RWPE2 (cell line): Measurements from ENCODE around the gene PCSK6.

ENCODE experiments used
- ATAC-seq: fragments of 200-7000 bp; cut with Tn5 transposase; 3 replicates; pipeline ENCODE4 v1.9.1; 2021; ENCODE audit warnings: low read depth
- DNase-seq: peaks from one replicate; pipeline ENCODE4 v3.0.0-alpha.2; 2020; ENCODE audit warnings: low spot score
- H3K27ac ChIP-seq: fragments of 450-650 bp; 2 replicates; pipeline ENCODE4 v1.5.1; 2017; ENCODE audit warnings: mild to moderate bottlenecking; ENCODE audit not compliant: poor library complexity, severe bottlenecking
- H3K27me3 ChIP-seq: fragments of 250-450 bp; sonication (Bioruptor Pico); 2 replicates; pipeline ENCODE4 v1.5.1; 2021; ENCODE audit warnings: mild to moderate bottlenecking, moderate library complexity; ENCODE audit not compliant: insufficient read depth, poor library complexity, severe bottlenecking
- H3K36me3 ChIP-seq: fragments of 250-450 bp; sonication (Bioruptor Pico); 2 replicates; pipeline ENCODE4 v1.5.1; 2020; ENCODE audit warnings: low read depth, mild to moderate bottlenecking, moderate library complexity
- H3K4me1 ChIP-seq: fragments of 250-450 bp; sonication (Bioruptor Pico); 2 replicates; pipeline ENCODE4 v1.5.1; 2021; ENCODE audit warnings: mild to moderate bottlenecking, moderate library complexity; ENCODE audit not compliant: insufficient read depth, poor library complexity, severe bottlenecking
- H3K4me3 ChIP-seq: fragments of 250-450 bp; sonication (Bioruptor Pico); 2 replicates; pipeline ENCODE4 v1.5.1; 2021; ENCODE audit warnings: mild to moderate bottlenecking, moderate library complexity; ENCODE audit not compliant: severe bottlenecking
- H3K9me3 ChIP-seq: fragments of 250-450 bp; sonication (Bioruptor Pico); 2 replicates; pipeline ENCODE4 v1.5.1; 2021; ENCODE audit warnings: mild to moderate bottlenecking, moderate library complexity; ENCODE audit not compliant: severe bottlenecking
- TF ChIP-seq, protein P1 (sequence below): fragments of 450-650 bp; IDR thresholded peaks from one replicate; pipeline ENCODE4 v1.5.1; 2017; ENCODE audit warnings: mild to moderate bottlenecking, moderate library complexity; ENCODE audit not compliant: poor library complexity, severe bottlenecking

PCSK6 gene

DNA sequence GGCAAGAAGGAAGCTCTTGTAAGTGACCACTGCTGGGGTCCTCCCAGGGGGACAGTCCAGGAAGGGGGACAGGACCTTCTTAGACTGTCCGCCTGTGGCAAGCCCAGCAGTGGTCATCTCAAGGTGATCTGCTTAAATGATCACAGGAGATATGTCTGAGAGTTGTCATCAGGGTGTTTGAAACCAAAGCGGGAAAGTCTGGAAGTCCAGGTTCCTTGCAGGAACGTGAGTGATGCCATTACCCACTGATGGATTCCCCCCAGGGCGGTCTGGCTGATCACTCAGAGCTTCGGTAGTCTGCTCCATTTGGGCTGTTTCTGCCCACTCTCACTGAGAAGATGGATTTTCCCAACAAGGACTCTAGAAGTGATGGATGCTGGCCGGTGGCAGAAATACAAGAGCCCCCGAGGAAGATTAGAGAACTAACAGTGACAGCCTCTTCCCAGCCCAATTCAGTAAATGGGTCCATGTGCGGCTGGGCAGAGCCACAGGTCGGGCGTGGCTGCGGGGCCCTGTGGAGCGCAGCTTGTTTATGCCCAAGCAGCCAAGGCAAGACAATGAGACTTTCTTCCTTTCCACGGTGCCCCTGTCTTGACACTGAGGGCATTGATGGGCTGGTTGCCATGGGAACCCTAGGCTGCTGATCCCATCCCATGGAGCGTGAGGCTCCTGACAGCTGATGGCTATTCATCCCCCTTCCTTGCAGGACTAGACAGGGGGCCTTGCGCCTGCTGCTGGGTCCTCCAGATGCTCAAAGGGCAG is 9.5 kb downstream of the PCSK6 start:
- no peaks in the 10 kb centered on the region for H3K27me3 ChIP-seq
- no peak for ATAC-seq
- peak; percentile 55 for DNase-seq
- H3K4me1 ChIP-seq: peaks cover 11% of the 10 kb centered on the region
- no peak overlapping the region for H3K27ac ChIP-seq
- H3K9me3 ChIP-seq: no peaks in the 10 kb centered on the region
- TF ChIP-seq, protein P1, sequence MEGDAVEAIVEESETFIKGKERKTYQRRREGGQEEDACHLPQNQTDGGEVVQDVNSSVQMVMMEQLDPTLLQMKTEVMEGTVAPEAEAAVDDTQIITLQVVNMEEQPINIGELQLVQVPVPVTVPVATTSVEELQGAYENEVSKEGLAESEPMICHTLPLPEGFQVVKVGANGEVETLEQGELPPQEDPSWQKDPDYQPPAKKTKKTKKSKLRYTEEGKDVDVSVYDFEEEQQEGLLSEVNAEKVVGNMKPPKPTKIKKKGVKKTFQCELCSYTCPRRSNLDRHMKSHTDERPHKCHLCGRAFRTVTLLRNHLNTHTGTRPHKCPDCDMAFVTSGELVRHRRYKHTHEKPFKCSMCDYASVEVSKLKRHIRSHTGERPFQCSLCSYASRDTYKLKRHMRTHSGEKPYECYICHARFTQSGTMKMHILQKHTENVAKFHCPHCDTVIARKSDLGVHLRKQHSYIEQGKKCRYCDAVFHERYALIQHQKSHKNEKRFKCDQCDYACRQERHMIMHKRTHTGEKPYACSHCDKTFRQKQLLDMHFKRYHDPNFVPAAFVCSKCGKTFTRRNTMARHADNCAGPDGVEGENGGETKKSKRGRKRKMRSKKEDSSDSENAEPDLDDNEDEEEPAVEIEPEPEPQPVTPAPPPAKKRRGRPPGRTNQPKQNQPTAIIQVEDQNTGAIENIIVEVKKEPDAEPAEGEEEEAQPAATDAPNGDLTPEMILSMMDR: no peak
- no peak overlapping the region for H3K4me3 ChIP-seq
- H3K36me3 ChIP-seq: no peaks in the 10 kb centered on the region

DNA sequence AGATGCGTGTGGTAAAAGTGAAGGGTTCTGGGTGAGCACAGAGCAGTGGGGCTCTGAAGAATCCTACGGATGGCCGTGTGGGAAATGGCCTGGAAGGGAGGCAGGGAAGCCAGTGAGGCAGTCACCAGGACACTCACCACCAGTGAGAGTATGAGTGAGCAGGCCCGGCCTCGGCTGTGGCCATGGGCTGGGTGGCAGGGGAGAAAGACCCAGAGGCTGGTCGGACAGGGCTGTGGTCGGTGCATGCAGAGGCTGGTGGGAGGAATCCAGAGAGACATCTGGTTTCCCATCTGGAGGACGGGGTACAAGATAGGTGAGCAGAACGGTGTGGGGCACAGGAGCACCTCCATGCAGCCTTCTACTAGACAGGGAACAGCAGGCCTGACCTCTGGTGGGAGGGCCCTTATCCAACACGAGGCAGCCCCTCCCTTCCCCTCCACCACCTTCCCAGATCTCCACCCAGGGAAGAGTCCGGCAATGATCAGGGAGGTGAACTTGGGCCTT is 10.1 kb downstream of the PCSK6 start:
- Histone ChIP-seq H3K27ac (no peak overlapping the region), H3K27me3 (no peaks in the 10 kb centered on the region), H3K9me3 (no peaks in the 10 kb centered on the region), H3K4me1 (peaks cover 11% of the 10 kb centered on the region), H3K4me3 (no peak overlapping the region), H3K36me3 (no peaks in the 10 kb centered on the region)
- ATAC-seq: no peak
- TF ChIP-seq, protein P1: no peak
- DNase-seq: peak; percentile 68

DNA sequence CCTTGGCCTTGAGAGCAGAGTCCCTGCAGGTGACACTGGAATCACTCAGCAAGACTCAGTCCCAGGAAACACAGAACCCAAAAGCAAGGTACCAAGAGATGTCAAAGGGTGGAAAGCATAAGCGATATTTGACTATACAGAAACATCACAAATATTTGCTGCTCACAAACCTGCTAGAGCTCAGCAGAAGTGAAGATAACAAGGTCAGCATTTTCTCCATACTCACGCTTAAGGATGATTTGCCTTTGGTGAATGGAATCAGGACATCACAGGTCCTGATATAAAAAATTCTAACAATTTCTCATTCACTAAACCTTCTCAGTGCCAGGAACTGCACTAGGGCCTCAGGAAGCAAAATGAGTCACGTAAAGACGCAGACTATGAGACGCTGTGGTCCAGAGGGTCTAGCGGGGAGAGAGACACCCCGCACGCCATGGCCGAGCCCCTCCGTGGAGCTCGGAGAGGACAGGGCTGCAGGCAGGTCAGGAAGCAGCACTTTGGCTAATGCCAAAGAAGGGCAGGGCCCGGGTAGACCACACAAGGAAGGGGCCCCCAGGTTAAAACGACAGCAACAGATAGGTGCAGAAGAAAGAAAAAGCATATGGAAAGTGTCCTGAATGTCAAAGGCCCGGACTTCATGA is 10.7 kb downstream of the PCSK6 start:
- Histone ChIP-seq H3K27me3 (no peaks in the 10 kb centered on the region), H3K36me3 (no peaks in the 10 kb centered on the region), H3K4me1 (peaks cover 11% of the 10 kb centered on the region), H3K27ac (no peak overlapping the region), H3K9me3 (no peaks in the 10 kb centered on the region), H3K4me3 (no peak overlapping the region)
- TF ChIP-seq, protein P1: no peak
- DNase-seq (peak; percentile 56), ATAC-seq (no peak)

DNA sequence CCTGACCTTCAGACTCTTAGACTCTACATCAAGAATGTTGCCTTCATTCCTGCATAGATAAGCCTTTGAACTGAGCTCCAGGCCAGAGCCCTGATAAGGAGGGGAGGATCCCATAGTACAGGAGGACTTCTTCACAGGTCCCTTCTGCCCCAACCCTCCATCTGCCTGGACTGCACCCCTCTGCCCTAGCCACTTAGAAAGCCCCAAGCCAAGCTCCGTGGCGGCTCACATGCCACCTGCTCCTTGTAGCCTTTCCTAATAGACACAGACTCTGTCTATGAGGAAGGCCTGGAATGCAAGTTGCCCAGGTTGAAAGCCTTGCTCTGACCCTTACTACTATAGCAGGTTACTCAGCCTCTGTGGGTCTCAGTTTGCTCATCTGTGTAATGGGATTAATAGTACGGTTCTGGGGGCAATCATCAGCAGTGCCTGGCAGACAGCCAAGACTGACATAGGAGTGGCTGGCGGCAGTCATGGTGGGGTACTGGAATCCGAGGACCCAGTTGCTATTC is 11.6 kb downstream of the PCSK6 start:
- H3K27me3 ChIP-seq: no peaks in the 10 kb centered on the region
- DNase-seq (peak; percentile 47), ATAC-seq (no peak)
- H3K9me3 ChIP-seq: no peaks in the 10 kb centered on the region
- TF ChIP-seq, protein P1: no peak
- H3K4me3 ChIP-seq: no peak overlapping the region
- peaks cover 5% of the 10 kb centered on the region for H3K4me1 ChIP-seq
- no peaks in the 10 kb centered on the region for H3K36me3 ChIP-seq
- no peak overlapping the region for H3K27ac ChIP-seq
